Prostate gland (tissue), 2 donors: Measurements from ENCODE around the gene ESYT2.

Source experiments
- POLR2A ChIP-seq: fragments of 450-650 bp; IDR thresholded peaks from one replicate; pipeline ENCODE4 v1.6.1; 2016; ENCODE audit warnings: antibody characterized with exemption, mild to moderate bottlenecking
- POLR2AphosphoS5 ChIP-seq: sonication (generic); formaldehyde crosslinking; IDR thresholded peaks from one replicate; pipeline ENCODE4 v1.6.1; 2017; ENCODE audit warnings: antibody characterized with exemption
- TF ChIP-seq, protein P1 (sequence below), 4 experiments: fragments of 200-600 bp in 2 of 4; fragments of 450-650 bp in 2 of 4; sonication (generic) in 2 of 4; IDR thresholded peaks; 1 replicate in 3 of 4; 2 replicates in 1 of 4; pipeline ENCODE4 v1.5.1; 2016 to 2019; ENCODE audit warnings: antibody characterized with exemption in 4 of 4, mild to moderate bottlenecking in 2 of 4, moderate library complexity in 2 of 4

DNA sequence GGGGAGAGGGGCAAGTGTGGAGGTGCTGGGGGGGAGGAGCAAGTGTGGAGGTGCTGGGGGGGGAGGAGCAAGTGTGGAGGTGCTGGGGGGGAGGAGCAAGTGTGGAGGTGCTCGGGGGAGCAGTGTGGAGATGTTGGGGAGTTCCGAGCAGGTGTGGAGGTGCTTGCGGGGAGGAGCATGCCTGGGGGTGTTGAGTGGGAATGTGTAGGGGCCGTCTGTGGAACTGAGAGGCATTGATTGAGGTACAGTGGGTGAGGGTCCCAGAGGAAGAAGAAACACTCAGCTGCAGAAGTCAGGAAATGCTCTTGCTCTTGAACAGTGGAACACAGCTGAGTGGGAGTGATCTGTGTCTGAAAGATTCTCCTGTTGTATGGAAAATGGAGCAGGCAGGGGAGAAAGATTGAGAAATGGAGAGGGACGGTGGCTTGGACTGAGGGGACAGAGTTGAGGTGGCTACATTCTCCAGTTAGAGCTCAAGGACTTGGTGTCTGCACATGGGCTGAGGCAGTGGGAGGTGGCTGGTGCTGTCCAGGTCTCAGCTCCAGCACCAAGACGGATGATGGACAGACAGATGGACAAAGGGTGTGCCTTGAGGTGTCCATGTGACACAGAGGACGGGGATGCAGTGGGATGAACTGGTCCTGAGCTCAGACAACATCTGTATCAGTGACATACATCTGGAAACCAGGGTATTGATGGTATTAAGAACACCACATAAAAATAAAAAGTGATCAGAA is 99.5 kb downstream of the ESYT2 start:
- no peak for TF ChIP-seq POLR2A
- TF ChIP-seq, protein P1, sequence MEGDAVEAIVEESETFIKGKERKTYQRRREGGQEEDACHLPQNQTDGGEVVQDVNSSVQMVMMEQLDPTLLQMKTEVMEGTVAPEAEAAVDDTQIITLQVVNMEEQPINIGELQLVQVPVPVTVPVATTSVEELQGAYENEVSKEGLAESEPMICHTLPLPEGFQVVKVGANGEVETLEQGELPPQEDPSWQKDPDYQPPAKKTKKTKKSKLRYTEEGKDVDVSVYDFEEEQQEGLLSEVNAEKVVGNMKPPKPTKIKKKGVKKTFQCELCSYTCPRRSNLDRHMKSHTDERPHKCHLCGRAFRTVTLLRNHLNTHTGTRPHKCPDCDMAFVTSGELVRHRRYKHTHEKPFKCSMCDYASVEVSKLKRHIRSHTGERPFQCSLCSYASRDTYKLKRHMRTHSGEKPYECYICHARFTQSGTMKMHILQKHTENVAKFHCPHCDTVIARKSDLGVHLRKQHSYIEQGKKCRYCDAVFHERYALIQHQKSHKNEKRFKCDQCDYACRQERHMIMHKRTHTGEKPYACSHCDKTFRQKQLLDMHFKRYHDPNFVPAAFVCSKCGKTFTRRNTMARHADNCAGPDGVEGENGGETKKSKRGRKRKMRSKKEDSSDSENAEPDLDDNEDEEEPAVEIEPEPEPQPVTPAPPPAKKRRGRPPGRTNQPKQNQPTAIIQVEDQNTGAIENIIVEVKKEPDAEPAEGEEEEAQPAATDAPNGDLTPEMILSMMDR (IDR thresholded peaks at IDR 0.05) = no peak
- no peak for TF ChIP-seq POLR2AphosphoS5
